Measurements from ENCODE around the gene C19orf44.
A peak's percentile ranks its signal among the peaks of the same experiment; 100 is the strongest.
"Not testable (repeated sequence)": the region's sequence is repeated elsewhere in the genome, so short reads cannot be mapped to it uniquely, and the experiment has no call there.

C19orf44 gene

GRCh38 chr19:16495982-16496612 lies at the start of gene C19orf44, which contains the start of gene CALR3:
TSS of gene C19orf44 (plus strand) at chr19:16496394. CDS start at chr19:16500793, 4,399 bp downstream.
TSS of gene CALR3 (minus strand) at chr19:16496167. CDS start at chr19:16496129, 38 bp downstream.
- DNase-seq (ENCODE audit: low spot score): peak; percentile 97

- peak; percentile 91 for DNase-seq (ENCODE audit: low spot score)
Measured at GRCh38 chr19:16446724-16447368, 49.3 kb upstream of the C19orf44 start.

GRCh38 chr19:16448872-16449271 lies 47.3 kb upstream of the C19orf44 start:
- DNase-seq (ENCODE audit: low spot score): not testable (repeated sequence)

- DNase-seq (ENCODE audit: low spot score): no peak
Measured at GRCh38 chr19:16449330-16449961, 46.7 kb upstream of the C19orf44 start.

- no peak for DNase-seq (ENCODE audit: low spot score)
Measured at GRCh38 chr19:16452325-16452724, 43.9 kb upstream of the C19orf44 start.

GRCh38 chr19:16454351-16454918 lies 41.8 kb upstream of the C19orf44 start:
- DNase-seq (ENCODE audit: low spot score): no peak

GRCh38 chr19:16455489-16455888 lies 40.7 kb upstream of the C19orf44 start:
- DNase-seq (ENCODE audit: low spot score): no peak

- DNase-seq (ENCODE audit: low spot score): no peak
Measured at GRCh38 chr19:16456652-16457194, 39.5 kb upstream of the C19orf44 start.

GRCh38 chr19:16457195-16457953 lies 38.8 kb upstream of the C19orf44 start:
- DNase-seq (ENCODE audit: low spot score): peak; percentile 61

- DNase-seq (ENCODE audit: low spot score): no peak
Measured at GRCh38 chr19:16457954-16458331, 38.3 kb upstream of the C19orf44 start.

GRCh38 chr19:16458391-16459341 lies 37.5 kb upstream of the C19orf44 start:
- DNase-seq (ENCODE audit: low spot score): no peak

- no peak for DNase-seq (ENCODE audit: low spot score)
Measured at GRCh38 chr19:16459680-16460079, 36.5 kb upstream of the C19orf44 start.

- DNase-seq (ENCODE audit: low spot score): no peak
Measured at GRCh38 chr19:16460454-16460853, 35.7 kb upstream of the C19orf44 start.

- DNase-seq (ENCODE audit: low spot score): no peak
Measured at GRCh38 chr19:16461630-16462051, 34.6 kb upstream of the C19orf44 start.

- DNase-seq (ENCODE audit: low spot score): no peak
Measured at GRCh38 chr19:16462757-16463250, 33.4 kb upstream of the C19orf44 start.

GRCh38 chr19:16463341-16463990 lies 32.7 kb upstream of the C19orf44 start:
- no peak for DNase-seq (ENCODE audit: low spot score)

GRCh38 chr19:16463991-16464575 lies 32.1 kb upstream of the C19orf44 start:
- no peak for DNase-seq (ENCODE audit: low spot score)

- no peak for DNase-seq (ENCODE audit: low spot score)
Measured at GRCh38 chr19:16465239-16465638, 31.0 kb upstream of the C19orf44 start.

- DNase-seq (ENCODE audit: low spot score): not testable (repeated sequence)
Measured at GRCh38 chr19:16466802-16467427, 29.3 kb upstream of the C19orf44 start.
